Measurements from ENCODE around the gene PI4KB.
"Not testable (repeated sequence)": the region's sequence is repeated elsewhere in the genome, so short reads cannot be mapped to it uniquely, and the experiment has no call there.

- TF ChIP-seq CTCF (conservative IDR thresholded peaks at IDR 0.05; ENCODE audit: low read length); EZH2phosphoT487 (IDR thresholded peaks at IDR 0.05; ENCODE audit: borderline replicate concordance, low read depth, low read length): not testable (repeated sequence)
Measured at GRCh38 chr1:151350323-151350722, 23.1 kb upstream of the PI4KB start.
